GM21447 (cell line): ENCODE data around the gene MAST4.

ENCODE experiments used
- ATAC-seq: cut with Tn5 transposase; IDR thresholded peaks from one replicate; pipeline ENCODE4 v1.9.1; 2021; ENCODE audit not compliant: unreplicated experiment

MAST4 gene

GRCh38 chr5:67194166-67194565, 598.0 kb downstream of the MAST4 start:
- ATAC-seq, result no peak

GRCh38 chr5:67195406-67196275, 599.4 kb downstream of the MAST4 start:
- ATAC-seq, result peak; percentile 35

- peak; percentile 25 for ATAC-seq
Observed at GRCh38 chr5:67196537-67197059, 600.4 kb downstream of the MAST4 start, which contains the start of gene CD180. Gene CD180, minus strand, starts transcription at chr5:67196799. Its CDS starts 158 bp downstream, at chr5:67196641.

- ATAC-seq, result no peak
Observed at GRCh38 chr5:67197536-67197935, 601.3 kb downstream of the MAST4 start.

- no peak for ATAC-seq
Observed at GRCh38 chr5:67198917-67199316, 602.7 kb downstream of the MAST4 start.

- ATAC-seq, result no peak
Observed at GRCh38 chr5:67199859-67200258, 603.7 kb downstream of the MAST4 start.

- no peak for ATAC-seq
Observed at GRCh38 chr5:67200809-67201562, 604.8 kb downstream of the MAST4 start.

- ATAC-seq, result no peak
Observed at GRCh38 chr5:67201897-67202549, 605.8 kb downstream of the MAST4 start.

- no peak for ATAC-seq
Observed at GRCh38 chr5:67202828-67203227, 606.6 kb downstream of the MAST4 start.

- no peak for ATAC-seq
Observed at GRCh38 chr5:67203701-67204074, 607.5 kb downstream of the MAST4 start.

GRCh38 chr5:67204821-67205220, 608.6 kb downstream of the MAST4 start:
- no peak for ATAC-seq

- no peak for ATAC-seq
Observed at GRCh38 chr5:67205981-67206380, 609.8 kb downstream of the MAST4 start.

- peak; percentile 31 for ATAC-seq
Observed at GRCh38 chr5:67206461-67206860, 610.3 kb downstream of the MAST4 start.

GRCh38 chr5:67206929-67207328, 610.7 kb downstream of the MAST4 start:
- peak; percentile 77 for ATAC-seq

GRCh38 chr5:67208403-67208802, 612.2 kb downstream of the MAST4 start:
- no peak for ATAC-seq

GRCh38 chr5:67209141-67209771, 613.1 kb downstream of the MAST4 start:
- ATAC-seq, result peak; percentile 31

GRCh38 chr5:67211926-67212325, 615.7 kb downstream of the MAST4 start:
- no peak for ATAC-seq

GRCh38 chr5:67214036-67214435, 617.8 kb downstream of the MAST4 start:
- no peak for ATAC-seq

- no peak for ATAC-seq
Observed at GRCh38 chr5:67214707-67215447, 618.7 kb downstream of the MAST4 start.
